ENCODE measurements around the gene PCAT6.

The PCAT6 gene

DNA sequence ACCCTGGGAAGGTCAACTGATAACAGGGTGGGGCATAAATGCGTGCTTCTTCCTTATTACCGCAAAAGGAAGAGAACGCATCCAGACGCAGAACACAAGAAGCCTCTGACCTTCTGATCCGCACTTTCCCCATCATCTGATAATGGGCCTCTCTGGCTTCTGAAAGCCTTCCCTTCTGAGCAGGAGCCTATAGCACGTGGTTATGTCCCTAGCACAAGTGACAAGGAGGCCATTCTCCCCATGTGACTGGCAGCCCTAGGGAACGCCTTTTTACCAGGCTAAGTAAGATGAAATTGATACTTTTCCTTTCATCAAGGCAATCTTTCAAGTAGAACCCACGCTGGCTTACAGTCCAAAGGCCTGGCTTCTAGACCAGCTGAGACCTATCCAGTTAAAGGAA, 44.0 kb downstream of the PCAT6 start:
- Mint-ChIP-seq H3K27ac (no peak overlapping the region), H3K4me1 (no peaks in the 10 kb centered on the region), H3K9me3 (no peaks in the 10 kb centered on the region), H3K4me3 (no peak overlapping the region), H3K36me3 (no peaks in the 10 kb centered on the region)
- DNase-seq (ENCODE audit: low spot score in 2 of 2): no peak
- ATAC-seq: no peak

DNA sequence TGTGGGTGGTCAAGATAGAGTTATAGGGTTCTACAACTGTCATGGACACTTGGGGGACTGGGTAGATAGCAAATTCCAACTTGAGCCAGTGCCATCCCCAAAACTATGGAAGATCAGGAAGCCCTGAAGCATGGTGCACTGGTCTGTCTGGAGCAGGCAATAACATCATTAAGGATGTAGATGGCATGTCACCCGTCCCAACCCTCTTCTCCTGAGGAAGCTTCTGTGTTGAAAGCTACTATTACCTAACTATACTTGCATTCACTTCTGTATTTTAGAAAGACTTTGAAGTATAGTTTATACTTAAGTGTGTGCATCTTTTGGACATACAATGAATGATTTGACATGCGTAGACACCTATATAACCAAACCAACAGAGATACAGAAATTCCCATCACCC, 45.3 kb downstream of the PCAT6 start:
- Mint-ChIP-seq H3K4me3 (no peak overlapping the region), H3K27ac (no peak overlapping the region), H3K9me3 (no peaks in the 10 kb centered on the region), H3K36me3 (no peaks in the 10 kb centered on the region), H3K4me1 (peaks cover under 1% of the 10 kb centered on the region)
- ATAC-seq (no peak), DNase-seq (ENCODE audit: low spot score in 2 of 2) (no peak)

DNA sequence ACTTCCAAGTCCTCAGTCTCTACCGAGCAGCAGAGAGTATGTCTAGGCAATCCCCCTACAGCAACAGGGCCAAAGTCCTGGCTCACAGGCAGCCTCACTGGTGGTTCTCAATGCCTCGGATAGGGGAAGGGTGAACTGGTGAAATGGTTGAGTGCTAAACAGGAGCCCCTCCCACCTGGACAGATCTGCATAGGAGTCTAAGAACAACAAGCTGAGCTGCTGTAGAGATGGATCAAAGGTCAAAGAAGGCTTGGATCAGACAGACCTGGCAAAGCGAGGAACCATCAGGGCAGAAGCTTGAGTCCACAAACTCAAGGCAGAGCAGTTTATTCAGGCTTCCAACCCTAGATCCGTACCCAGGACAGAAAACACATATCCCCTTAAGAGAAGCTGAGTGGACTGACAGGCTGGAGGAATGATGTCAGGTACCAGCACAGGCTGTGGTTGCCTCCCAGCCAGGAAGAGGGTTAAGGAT, 46.4 kb downstream of the PCAT6 start:
- Mint-ChIP-seq H3K4me3 (no peak overlapping the region), H3K4me1 (peaks cover 12% of the 10 kb centered on the region), H3K9me3 (no peaks in the 10 kb centered on the region), H3K27ac (no peak overlapping the region), H3K36me3 (no peaks in the 10 kb centered on the region)
- ATAC-seq: no peak
- no peak for DNase-seq (ENCODE audit: low spot score in 2 of 2)

DNA sequence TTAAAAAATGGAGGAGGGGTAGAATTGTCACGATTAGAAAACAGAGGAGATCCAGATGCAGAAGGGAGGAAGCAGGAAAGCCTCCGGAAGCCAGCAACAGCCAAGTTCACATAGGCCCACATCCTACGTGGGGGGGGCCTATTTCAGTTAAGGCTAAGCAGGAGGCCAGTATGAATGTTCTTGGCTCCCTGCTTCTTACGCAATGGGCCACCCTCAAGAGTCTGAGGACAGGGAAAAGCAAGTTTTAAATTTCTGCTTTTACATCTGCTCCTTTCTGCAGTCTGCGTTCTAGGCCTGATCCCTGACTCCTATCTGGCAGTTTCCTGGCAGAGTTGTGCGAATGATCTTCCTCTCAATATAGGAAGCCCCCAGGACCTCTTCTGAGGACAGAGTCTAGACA, 47.6 kb downstream of the PCAT6 start:
- Mint-ChIP-seq H3K4me3 (no peak overlapping the region), H3K9me3 (no peaks in the 10 kb centered on the region), H3K27ac (no peak overlapping the region)

DNA sequence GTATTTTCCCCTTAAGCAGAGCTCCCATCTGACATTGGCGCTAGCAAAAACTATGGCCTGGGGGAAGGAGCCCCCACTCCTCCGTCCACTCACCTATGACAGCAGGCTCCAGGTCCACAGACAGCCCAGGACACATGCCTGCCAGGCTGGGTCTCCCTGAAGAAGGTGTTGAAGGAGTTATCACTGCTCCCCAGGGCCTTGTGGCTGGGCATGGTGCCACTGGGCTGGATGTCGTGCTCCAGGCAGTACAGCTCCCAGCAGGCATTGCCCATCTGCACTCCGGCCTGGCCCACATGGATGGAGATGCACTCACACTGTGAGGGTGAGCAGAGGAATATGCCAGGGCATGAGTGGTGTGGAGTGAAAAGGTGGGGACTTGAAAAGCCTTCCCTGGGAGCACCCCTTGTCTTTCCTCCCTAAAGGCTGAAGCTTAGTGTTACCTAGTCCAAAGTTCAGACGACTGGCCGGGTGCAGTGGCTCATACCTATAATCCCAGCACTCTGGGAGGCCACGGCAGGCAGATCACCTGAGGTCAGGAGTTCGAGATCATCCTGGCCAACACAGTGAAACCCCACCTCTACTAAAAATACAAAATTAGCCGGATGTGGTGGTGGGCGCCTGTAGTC, 48.1 kb downstream of the PCAT6 start:
- H3K4me3 Mint-ChIP-seq: no peak overlapping the region
- H3K9me3 Mint-ChIP-seq: no peaks in the 10 kb centered on the region
- peaks cover 12% of the 10 kb centered on the region for H3K4me1 Mint-ChIP-seq
- no peaks in the 10 kb centered on the region for H3K36me3 Mint-ChIP-seq
- ATAC-seq (no peak), DNase-seq (ENCODE audit: low spot score in 2 of 2) (no peak)
- no peak overlapping the region for H3K27ac Mint-ChIP-seq

More for the DNA sequence above, 47.6 kb downstream of the PCAT6 start:
- Mint-ChIP-seq H3K36me3 (no peaks in the 10 kb centered on the region), H3K4me1 (peaks cover 12% of the 10 kb centered on the region)
- DNase-seq (ENCODE audit: low spot score in 2 of 2) (no peak), ATAC-seq (no peak)

DNA sequence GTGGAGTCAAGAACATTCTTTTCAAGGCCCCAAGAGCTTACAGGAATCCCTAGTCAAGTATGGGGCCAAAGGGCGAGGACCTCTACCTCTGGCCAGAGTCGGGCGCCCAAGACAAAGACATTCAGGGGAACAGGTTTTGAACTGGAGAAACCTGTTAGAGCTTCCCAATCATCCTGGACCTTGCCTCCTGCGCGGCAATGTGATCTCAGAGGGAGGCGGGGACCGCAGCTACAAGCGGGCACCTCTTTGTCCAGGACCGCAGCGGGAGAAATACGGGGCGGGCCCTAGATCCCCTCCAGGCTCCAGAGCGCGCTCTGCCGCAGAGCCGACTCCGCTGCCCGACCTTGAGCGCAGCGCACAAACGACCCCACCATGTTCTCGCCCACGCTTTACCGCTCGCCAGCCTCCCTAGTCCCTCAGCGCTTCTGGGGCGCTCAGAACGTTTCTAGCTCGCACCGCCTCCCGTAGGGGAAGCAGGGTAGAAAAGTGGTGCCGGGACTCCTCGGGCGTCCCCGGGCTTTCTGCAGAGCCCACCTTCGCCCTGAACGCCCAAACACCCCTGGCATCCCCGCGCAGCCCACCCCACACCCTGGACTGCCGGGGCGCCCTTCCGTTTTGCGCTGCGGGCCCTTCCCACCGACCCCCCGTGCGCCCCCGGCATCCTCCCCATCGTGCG, 50.1 kb downstream of the PCAT6 start:
- peak; percentile 12 to 61 for DNase-seq (ENCODE audit: low spot score in 2 of 2)
- no peak overlapping the region for H3K27ac Mint-ChIP-seq

More for the DNA sequence above, 50.1 kb downstream of the PCAT6 start:
- no peaks in the 10 kb centered on the region for H3K9me3 Mint-ChIP-seq
- peak overlapping the region; percentile 85 for H3K4me3 Mint-ChIP-seq
- peak; percentile 71 for ATAC-seq
- no peaks in the 10 kb centered on the region for H3K36me3 Mint-ChIP-seq
- peaks cover 12% of the 10 kb centered on the region for H3K4me1 Mint-ChIP-seq

Measured in stimulated activated effector memory CD8-positive, alpha-beta T cell treated with anti-CD3 and anti-CD28 coated beads, Interleukin-12 subunit alpha, Interleukin-12 subunit beta, amount 100 ng/mL, for 72 hours (primary cell).